Liver (tissue), 9 donors: ENCODE measurements around the gene PIGK. TPM values are rescaled to one million over a fixed set of nuclear protein-coding genes. Genes with fewer than 3 reads are reported as not detected.
A peak's percentile ranks its signal among the peaks of the same experiment; 100 is the strongest.

Experiments used
- DNase-seq: peaks from one replicate; pipeline ENCODE4 v3.0.0-alpha.2; 2017; ENCODE audit warnings: low spot score
- H3K27ac ChIP-seq, 2 donors: one replicate each; pipeline ENCODE4 v1.7.0; 2013; ENCODE audit warnings: inconsistent platforms in 2 of 2, low read length in 2 of 2, control low read depth in 1 of 2, low read depth in 1 of 2, mild to moderate bottlenecking in 1 of 2
- H3K27me3 ChIP-seq, 4 donors: one replicate each; pipeline versions ENCODE4 v1.6.1 to v1.7.0; 2013; ENCODE audit warnings: low read length in 3 of 4, inconsistent platforms in 1 of 4, mild to moderate bottlenecking in 1 of 4, moderate library complexity in 1 of 4; ENCODE audit not compliant: control insufficient read depth in 4 of 4, insufficient read depth in 4 of 4
- H3K36me3 ChIP-seq, 4 donors: one replicate each; pipeline versions ENCODE4 v1.6.1 to v1.7.0; 2013; ENCODE audit warnings: low read length in 3 of 4, mild to moderate bottlenecking in 3 of 4, low read depth in 1 of 4, moderate library complexity in 1 of 4; ENCODE audit not compliant: control insufficient read depth in 4 of 4, insufficient read depth in 3 of 4
- H3K4me1 ChIP-seq, 4 donors: one replicate each; pipeline versions ENCODE4 v1.6.1 to v1.7.0; 2013; ENCODE audit warnings: low read length in 3 of 4, mild to moderate bottlenecking in 3 of 4, moderate library complexity in 1 of 4; ENCODE audit not compliant: control insufficient read depth in 4 of 4, insufficient read depth in 4 of 4
- H3K4me3 ChIP-seq, 3 donors: one replicate each; pipeline versions ENCODE4 v1.6.1 to v1.7.0; 2013; ENCODE audit warnings: low read length in 3 of 3, control low read depth in 1 of 3, low read depth in 1 of 3, mild to moderate bottlenecking in 1 of 3
- H3K9ac ChIP-seq, 2 donors: one replicate each; pipeline ENCODE4 v1.7.0; 2013; ENCODE audit warnings: low read length in 2 of 2, mild to moderate bottlenecking in 2 of 2, moderate library complexity in 2 of 2, control low read depth in 1 of 2, low read depth in 1 of 2
- H3K9me3 ChIP-seq, 4 donors: one replicate each; pipeline versions ENCODE4 v1.6.1 to v1.7.0; 2013; ENCODE audit warnings: low read length in 3 of 4; ENCODE audit not compliant: control insufficient read depth in 4 of 4
- EGR1 ChIP-seq, 2 donors: IDR thresholded peaks; 2 replicates each; pipeline ENCODE4 v1.6.1; 2016 to 2018; ENCODE audit warnings: antibody characterized with exemption in 2 of 2, low read depth in 2 of 2
- FOXA1 ChIP-seq: IDR thresholded peaks from 2 replicates; pipeline ENCODE4 v1.6.1; 2016; ENCODE audit warnings: antibody characterized with exemption
- GABPA ChIP-seq, 2 donors: IDR thresholded peaks in 1 of 2; conservative IDR thresholded peaks in 1 of 2; 2 replicates each; pipeline ENCODE4 v1.6.1; 2016; ENCODE audit warnings: antibody characterized with exemption in 2 of 2, mild to moderate bottlenecking in 1 of 2, moderate library complexity in 1 of 2
- HNF4A ChIP-seq, 2 donors: conservative IDR thresholded peaks; 2 replicates each; pipeline ENCODE4 v1.6.1; 2016; ENCODE audit warnings: antibody characterized with exemption in 2 of 2, mild to moderate bottlenecking in 2 of 2
- HNF4G ChIP-seq: IDR thresholded peaks from 2 replicates; pipeline ENCODE4 v1.6.1; 2016; ENCODE audit warnings: antibody characterized with exemption
- JUND ChIP-seq, 2 donors: IDR thresholded peaks; 2 replicates each; pipeline ENCODE4 v1.6.1; 2016; ENCODE audit warnings: antibody characterized with exemption in 2 of 2
- NR2F2 ChIP-seq: IDR thresholded peaks from 2 replicates; pipeline ENCODE4 v1.6.1; 2016; ENCODE audit warnings: antibody characterized with exemption
- RAD21 ChIP-seq, 2 donors: IDR thresholded peaks; 2 replicates each; pipeline ENCODE4 v1.6.1; 2016; ENCODE audit warnings: antibody characterized with exemption in 2 of 2, mild to moderate bottlenecking in 2 of 2
- REST ChIP-seq: IDR thresholded peaks from 2 replicates; pipeline ENCODE4 v1.6.1; 2016; ENCODE audit warnings: antibody characterized with exemption, mild to moderate bottlenecking
- RXRA ChIP-seq, 2 donors: IDR thresholded peaks; 2 replicates each; pipeline ENCODE4 v1.6.1; 2017 to 2018; ENCODE audit warnings: antibody characterized with exemption in 2 of 2, mild to moderate bottlenecking in 1 of 2
- TAF1 ChIP-seq: conservative IDR thresholded peaks from 2 replicates; pipeline ENCODE4 v1.6.1; 2016; ENCODE audit warnings: antibody characterized with exemption, mild to moderate bottlenecking
- YY1 ChIP-seq: IDR thresholded peaks from 2 replicates; pipeline ENCODE4 v1.6.1; 2016; ENCODE audit warnings: antibody characterized with exemption, mild to moderate bottlenecking
- ZBTB33 ChIP-seq: IDR thresholded peaks from 2 replicates; pipeline ENCODE4 v1.6.1; 2016; ENCODE audit warnings: antibody characterized with exemption
- WGBS: extraction: QIAGEN DNeasy Blood & Tissue Kit; methylation state at CpG from one replicate; pipeline ENCODE4 v1.1.7; 2013; 5-methylcytosine and 5-hydroxymethylcytosine counted together
- polyA plus RNA-seq, 2 donors: library from polyadenylated mRNA; stranded (reverse) in 1 of 2; unstranded in 1 of 2; fragments of 200-250 nt in 1 of 2; fragments of >200 nt in 1 of 2; fragmentation: Nextera tagmentation in 1 of 2; extraction: Ambion mirVana in 1 of 2; gene quantifications; one replicate each; pipeline versions ENCODE4 v1.2.1 to v1.2.3, GENCODE V29; 2013 to 2015
- total RNA-seq, 2 donors: library from RNA; depleted of rRNA; stranded (reverse); fragments of >200 nt; gene quantifications; one replicate each; pipeline ENCODE4 v1.2.3, GENCODE V29; 2014
- TF ChIP-seq, protein P1 (sequence below): fragments of 150-350 bp; IDR thresholded peaks from 2 replicates; pipeline ENCODE4 v1.5.1; 2017; ENCODE audit warnings: improper control_type of control experiment, low read depth, low read length; ENCODE audit not compliant: missing input control
- TF ChIP-seq, protein P2 (sequence below): IDR thresholded peaks from 2 replicates; pipeline ENCODE4 v1.6.1; 2016; ENCODE audit warnings: antibody characterized with exemption
- donor health status: healthy.
- donor health status: healthy.
- donor health status: healthy.
- donor health status: healthy.
- donor health status: healthy.

PIGK gene
- total and polyA plus RNA-seq, 4 donors, result 10.8 to 15.6 (median 14.4) TPM

GRCh38 chr1:77089756-77090155 is 129.5 kb downstream of the PIGK start:
- Histone ChIP-seq H3K27ac (no peak overlapping the region), H3K36me3 (peaks cover 0 to 2% (median 0%) of the 10 kb centered on the region in 4 donors), H3K4me3 (no peak overlapping the region), H3K9ac (no peak overlapping the region), H3K9me3 (no peaks in the 10 kb centered on the region), H3K27me3 (no peaks in the 10 kb centered on the region), H3K4me1 (peaks cover 0 to 7% (median 2%) of the 10 kb centered on the region in 4 donors)
- 64% methylated on average over 2 of the region's 2 CpGs for WGBS
- DNase-seq, result no peak
- no peak for TF ChIP-seq FOXA1
- TF ChIP-seq, protein P1, sequence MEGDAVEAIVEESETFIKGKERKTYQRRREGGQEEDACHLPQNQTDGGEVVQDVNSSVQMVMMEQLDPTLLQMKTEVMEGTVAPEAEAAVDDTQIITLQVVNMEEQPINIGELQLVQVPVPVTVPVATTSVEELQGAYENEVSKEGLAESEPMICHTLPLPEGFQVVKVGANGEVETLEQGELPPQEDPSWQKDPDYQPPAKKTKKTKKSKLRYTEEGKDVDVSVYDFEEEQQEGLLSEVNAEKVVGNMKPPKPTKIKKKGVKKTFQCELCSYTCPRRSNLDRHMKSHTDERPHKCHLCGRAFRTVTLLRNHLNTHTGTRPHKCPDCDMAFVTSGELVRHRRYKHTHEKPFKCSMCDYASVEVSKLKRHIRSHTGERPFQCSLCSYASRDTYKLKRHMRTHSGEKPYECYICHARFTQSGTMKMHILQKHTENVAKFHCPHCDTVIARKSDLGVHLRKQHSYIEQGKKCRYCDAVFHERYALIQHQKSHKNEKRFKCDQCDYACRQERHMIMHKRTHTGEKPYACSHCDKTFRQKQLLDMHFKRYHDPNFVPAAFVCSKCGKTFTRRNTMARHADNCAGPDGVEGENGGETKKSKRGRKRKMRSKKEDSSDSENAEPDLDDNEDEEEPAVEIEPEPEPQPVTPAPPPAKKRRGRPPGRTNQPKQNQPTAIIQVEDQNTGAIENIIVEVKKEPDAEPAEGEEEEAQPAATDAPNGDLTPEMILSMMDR, result no peak
- no peak for TF ChIP-seq HNF4G
- TF ChIP-seq RAD21 (IDR thresholded peaks at IDR 0.05), result no peak
- TF ChIP-seq NR2F2, result no peak
- no peak for TF ChIP-seq EGR1 (IDR thresholded peaks at IDR 0.05; ENCODE audit: low read depth in 2 of 2)
- TF ChIP-seq ZBTB33, result no peak
- no peak for TF ChIP-seq GABPA (IDR thresholded peaks at IDR 0.05 in 1 of 2, conservative IDR thresholded peaks at IDR 0.05 in 1 of 2)
- no peak for TF ChIP-seq TAF1
- no peak for TF ChIP-seq RXRA (IDR thresholded peaks at IDR 0.05)
- TF ChIP-seq REST, result no peak
- TF ChIP-seq, protein P2, sequence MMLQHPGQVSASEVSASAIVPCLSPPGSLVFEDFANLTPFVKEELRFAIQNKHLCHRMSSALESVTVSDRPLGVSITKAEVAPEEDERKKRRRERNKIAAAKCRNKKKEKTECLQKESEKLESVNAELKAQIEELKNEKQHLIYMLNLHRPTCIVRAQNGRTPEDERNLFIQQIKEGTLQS, result no peak
- no peak for TF ChIP-seq YY1
- no peak for TF ChIP-seq HNF4A (conservative IDR thresholded peaks at IDR 0.05)
- no peak for TF ChIP-seq JUND (IDR thresholded peaks at IDR 0.05)

DNA sequence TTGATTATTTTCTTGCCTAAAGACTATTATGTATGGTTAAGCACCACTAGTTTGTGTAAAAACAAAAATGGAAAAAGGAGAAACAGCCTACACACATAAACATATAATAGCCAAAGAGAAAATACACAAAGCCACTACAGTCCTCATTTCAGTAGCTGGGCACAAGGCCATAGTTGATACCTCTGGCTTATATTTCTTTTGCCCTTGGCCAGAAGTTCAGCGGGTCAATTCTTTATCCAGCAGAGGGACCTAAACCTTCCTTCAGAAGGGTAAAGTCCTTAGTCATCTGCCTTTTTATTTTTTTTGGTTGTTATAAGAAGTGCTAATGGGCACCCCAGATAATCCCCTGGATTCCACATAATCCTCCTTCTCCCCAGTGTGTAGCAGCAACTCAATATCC is 134.1 kb downstream of the PIGK start:
- H3K27ac ChIP-seq, result no peak overlapping the region
- no peak for DNase-seq
- 49% methylated on average over 1 of the region's 1 CpG for WGBS
- H3K4me1 ChIP-seq, result peaks cover 0 to 7% (median 3%) of the 10 kb centered on the region in 4 donors
- no peaks in the 10 kb centered on the region for H3K9me3 ChIP-seq
- TF ChIP-seq HNF4A (conservative IDR thresholded peaks at IDR 0.05) (peak; percentile 41 to 43), RXRA (IDR thresholded peaks at IDR 0.05) (peak; percentile 12), EGR1 (IDR thresholded peaks at IDR 0.05; ENCODE audit: low read depth in 2 of 2) (no peak)
- H3K4me3 ChIP-seq, result no peak overlapping the region
- H3K36me3 ChIP-seq, result peaks cover 0 to 2% (median 0%) of the 10 kb centered on the region in 4 donors
- no peak overlapping the region for H3K9ac ChIP-seq
- no peaks in the 10 kb centered on the region for H3K27me3 ChIP-seq
